ENCODE data around the gene HUNK.

DNA sequence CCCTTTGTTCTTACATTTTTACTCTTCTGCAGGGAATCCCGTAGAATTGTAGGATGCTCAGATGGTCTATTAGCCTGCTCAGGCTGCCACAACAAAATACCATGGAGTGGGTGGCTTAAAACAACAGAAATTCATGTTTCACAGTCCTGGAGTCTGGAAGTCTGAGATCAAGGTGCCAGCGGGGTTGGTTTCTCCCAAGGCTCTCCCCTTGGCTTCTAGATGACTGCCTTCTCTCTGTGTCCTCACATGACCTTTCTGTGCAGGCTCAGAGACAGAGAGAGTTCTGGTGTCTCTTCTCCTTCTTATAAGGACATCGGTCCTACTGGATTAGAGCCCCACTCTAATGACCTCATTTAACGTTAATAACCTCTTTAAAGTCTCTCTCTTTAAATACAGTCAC lies 41.7 kb downstream of the HUNK start:
- no peak for TF ChIP-seq MYC (IDR thresholded peaks at IDR 0.05; ENCODE audit: low read depth, low read length)
- TF ChIP-seq, protein P1, sequence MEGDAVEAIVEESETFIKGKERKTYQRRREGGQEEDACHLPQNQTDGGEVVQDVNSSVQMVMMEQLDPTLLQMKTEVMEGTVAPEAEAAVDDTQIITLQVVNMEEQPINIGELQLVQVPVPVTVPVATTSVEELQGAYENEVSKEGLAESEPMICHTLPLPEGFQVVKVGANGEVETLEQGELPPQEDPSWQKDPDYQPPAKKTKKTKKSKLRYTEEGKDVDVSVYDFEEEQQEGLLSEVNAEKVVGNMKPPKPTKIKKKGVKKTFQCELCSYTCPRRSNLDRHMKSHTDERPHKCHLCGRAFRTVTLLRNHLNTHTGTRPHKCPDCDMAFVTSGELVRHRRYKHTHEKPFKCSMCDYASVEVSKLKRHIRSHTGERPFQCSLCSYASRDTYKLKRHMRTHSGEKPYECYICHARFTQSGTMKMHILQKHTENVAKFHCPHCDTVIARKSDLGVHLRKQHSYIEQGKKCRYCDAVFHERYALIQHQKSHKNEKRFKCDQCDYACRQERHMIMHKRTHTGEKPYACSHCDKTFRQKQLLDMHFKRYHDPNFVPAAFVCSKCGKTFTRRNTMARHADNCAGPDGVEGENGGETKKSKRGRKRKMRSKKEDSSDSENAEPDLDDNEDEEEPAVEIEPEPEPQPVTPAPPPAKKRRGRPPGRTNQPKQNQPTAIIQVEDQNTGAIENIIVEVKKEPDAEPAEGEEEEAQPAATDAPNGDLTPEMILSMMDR (IDR thresholded peaks at IDR 0.05; ENCODE audit: low read depth, low read length) = no peak
- no peak for TF ChIP-seq POLR2A (IDR thresholded peaks at IDR 0.05; ENCODE audit: extremely low read depth, insufficient read length)
